IMR-90 (cell line): Measurements from ENCODE around the gene GRM8. TPM values are rescaled to one million over a fixed set of nuclear protein-coding genes. Genes with fewer than 3 reads are reported as not detected.

ENCODE experiments used
- ATAC-seq: fragments of 200-7000 bp; cut with Tn5 transposase; 2 replicates; pipeline ENCODE4 v1.9.1; 2020; ENCODE audit warnings: low read depth, mild to moderate bottlenecking, moderate library complexity
- BruUV-seq: library from RNA; stranded (reverse); fragments of 400-500 nt; replicated peaks from 2 replicates; lab custom pipeline; 2021; lab: Mats Ljungman, UMichigan
- CTCF ChIA-PET: fragments of 300-600 bp; formaldehyde crosslinking; extraction: SDS; loops from one replicate; lab custom pipeline; 2021; ENCODE audit warnings: antibody characterized with exemption; lab: Yijun Ruan, JAX
- POLR2A ChIA-PET: fragments of 300-600 bp; sonication (Branson Sonifier 250); formaldehyde crosslinking; loops from one replicate; lab custom pipeline; 2022; ENCODE audit warnings: antibody characterized with exemption; ENCODE audit not compliant: unreplicated experiment; lab: Charles Lee
- DNase-seq: peaks from one replicate; pipeline ENCODE4 v3.0.0; 2013
- H2AFZ ChIP-seq: replicated peaks from 2 replicates; pipeline ENCODE3; 2013; ENCODE audit warnings: low read length, mild to moderate bottlenecking; ENCODE audit not compliant: poor library complexity
- H2AK5ac ChIP-seq: 2 replicates; pipeline ENCODE4 v1.6.1; 2013; ENCODE audit warnings: low read depth, low read length, inconsistent platforms
- H2AK9ac ChIP-seq: replicated peaks from 2 replicates; pipeline ENCODE3; 2013; ENCODE audit warnings: mild to moderate bottlenecking, low read depth, low read length, moderate library complexity; ENCODE audit not compliant: poor library complexity
- H2BK120ac ChIP-seq: 2 replicates; pipeline ENCODE4 v1.6.1; 2013; ENCODE audit warnings: low read depth, low read length, inconsistent platforms
- H2BK15ac ChIP-seq: 3 replicates; pipeline ENCODE4 v1.6.1; 2013; ENCODE audit warnings: low read depth, low read length, inconsistent platforms
- H2BK20ac ChIP-seq: 2 replicates; pipeline ENCODE4 v1.6.1; 2013; ENCODE audit warnings: low read depth, mild to moderate bottlenecking, inconsistent platforms, low read length, moderate library complexity
- H2BK5ac ChIP-seq: 2 replicates; pipeline ENCODE4 v1.6.1; 2013; ENCODE audit warnings: mild to moderate bottlenecking, low read depth, low read length, inconsistent platforms; ENCODE audit not compliant: poor library complexity, severe bottlenecking
- H3K14ac ChIP-seq: replicated peaks from 2 replicates; pipeline ENCODE4 v1.6.1; 2013; ENCODE audit warnings: low read depth, low read length, inconsistent platforms
- H3K18ac ChIP-seq: 2 replicates; pipeline ENCODE4 v1.6.1; 2013; ENCODE audit warnings: low read depth, low read length, control low read depth
- H3K23ac ChIP-seq: 2 replicates; pipeline ENCODE4 v1.6.1; 2013; ENCODE audit warnings: low read depth, low read length, inconsistent platforms
- H3K27ac ChIP-seq: 2 replicates; pipeline ENCODE4 v1.5.1; 2013; ENCODE audit warnings: mild to moderate bottlenecking, control low read depth, low read length; ENCODE audit not compliant: insufficient read depth
- H3K27me3 ChIP-seq: 2 replicates; pipeline ENCODE4 v1.6.1; 2013; ENCODE audit warnings: low read length; ENCODE audit not compliant: control insufficient read depth, insufficient read depth
- H3K36me3 ChIP-seq: 2 replicates; pipeline ENCODE4 v1.6.1; 2013; ENCODE audit warnings: low read length, mixed read lengths; ENCODE audit not compliant: control insufficient read depth, insufficient read depth
- H3K4ac ChIP-seq: 2 replicates; pipeline ENCODE4 v1.6.1; 2013; ENCODE audit warnings: low read depth, low read length, inconsistent platforms
- H3K4me1 ChIP-seq: 2 replicates; pipeline ENCODE4 v1.6.1; 2013; ENCODE audit warnings: low read length, mixed read lengths; ENCODE audit not compliant: control insufficient read depth, insufficient read depth
- H3K4me2 ChIP-seq: 2 replicates; pipeline ENCODE4 v1.6.1; 2013; ENCODE audit warnings: low read depth, mild to moderate bottlenecking, control low read depth, low read length, moderate library complexity
- H3K4me3 ChIP-seq: 2 replicates; pipeline ENCODE4 v1.5.1; 2013; ENCODE audit warnings: low read depth, mild to moderate bottlenecking, control low read depth, low read length, moderate library complexity; ENCODE audit not compliant: insufficient read depth
- H3K56ac ChIP-seq: 2 replicates; pipeline ENCODE4 v1.6.1; 2013; ENCODE audit warnings: low read length, inconsistent platforms; ENCODE audit not compliant: insufficient read depth; ENCODE audit errors: extremely low read depth
- H3K79me1 ChIP-seq, 2 experiments: 2 replicates each; pipeline ENCODE4 v1.6.1; 2013; ENCODE audit warnings: low read length in 2 of 2, inconsistent platforms in 1 of 2, low read depth in 1 of 2
- H3K9ac ChIP-seq: 2 replicates; pipeline ENCODE4 v1.6.1; 2013; ENCODE audit warnings: low read depth, low read length, control low read depth
- H3K9me1 ChIP-seq: 2 replicates; pipeline ENCODE4 v1.6.1; 2013; ENCODE audit warnings: low read length, inconsistent platforms; ENCODE audit not compliant: insufficient read depth
- H3K9me3 ChIP-seq: 2 replicates; pipeline ENCODE4 v1.6.1; 2013; ENCODE audit warnings: low read length; ENCODE audit not compliant: control insufficient read depth, insufficient read depth
- H4K20me1 ChIP-seq: 2 replicates; pipeline ENCODE4 v1.6.1; 2013; ENCODE audit warnings: low read length, inconsistent platforms; ENCODE audit not compliant: insufficient read depth
- H4K5ac ChIP-seq: 2 replicates; pipeline ENCODE4 v1.6.1; 2013; ENCODE audit warnings: mild to moderate bottlenecking, low read depth, low read length, control low read depth
- H4K8ac ChIP-seq, 2 experiments: 2 replicates each; pipeline ENCODE4 v1.6.1; 2013; ENCODE audit warnings: low read depth in 2 of 2, low read length in 2 of 2, control low read depth in 1 of 2, inconsistent platforms in 1 of 2
- H4K91ac ChIP-seq: 2 replicates; pipeline ENCODE4 v1.6.1; 2013; ENCODE audit warnings: low read depth, low read length, inconsistent platforms; ENCODE audit not compliant: insufficient read depth
- BHLHE40 ChIP-seq: fragments of 150-350 bp; IDR thresholded peaks from 2 replicates; pipeline ENCODE4 v1.6.1; 2016; ENCODE audit warnings: mild to moderate bottlenecking, low read depth, low read length
- CHD1 ChIP-seq: IDR thresholded peaks from 2 replicates; pipeline ENCODE4 v1.6.1; 2012; ENCODE audit warnings: low read depth, low read length, improper control_type of control experiment
- RFX5 ChIP-seq: IDR thresholded peaks from 2 replicates; pipeline ENCODE4 v1.8.0; 2012; ENCODE audit warnings: low read depth, mild to moderate bottlenecking, low read length, moderate library complexity
- WGBS, 2 experiments: methylation state at CpG; one replicate each; pipeline versions ENCODE4 v1.1.5 to v1.1.7; 2013; ENCODE audit warnings: missing lambda C conversion rate in 2 of 2; ENCODE audit not compliant: insufficient read length in 1 of 2; ENCODE audit errors: extremely low coverage in 2 of 2; 5-methylcytosine and 5-hydroxymethylcytosine counted together
- dilution Hi-C: fragments of 300-500 bp; cut with HindIII; formaldehyde crosslinking; loops from one replicate; pipeline ENCODE4 v1.14.3; 2018; ENCODE audit warnings: low sequenced_read_pairs; ENCODE audit not compliant: unreplicated experiment
- in situ Hi-C: fragments of 300-500 bp; cut with MboI; formaldehyde crosslinking; loops from 3 replicates; pipeline ENCODE4 v1.14.3; 2019; ENCODE audit warnings: low sequenced_read_pairs, inconsistent platforms, mixed read lengths
- intact Hi-C: fragments of 100-400 bp; cut with micrococcal nuclease; formaldehyde crosslinking; loops from 2 replicates; pipeline ENCODE4 v1.10.0; 2022
- polyA plus RNA-seq, 3 experiments: library from polyadenylated mRNA; depleted of rRNA; stranded (reverse); fragments of >200 nt; gene quantifications; 2 replicates each; pipeline ENCODE4 v1.2.3, GENCODE V29; 2012; ENCODE audit warnings: low replicate concordance in 1 of 3
- total RNA-seq: library from RNA; depleted of rRNA; stranded (reverse); fragments of >200 nt; gene quantifications from 2 replicates; pipeline ENCODE4 v1.2.3, GENCODE V29; 2012

GRM8 gene
- total and polyA plus RNA-seq, 2 of the 4 experiments (the other 2 are of a cell fraction) = not detected

GRCh38 chr7:126443951-126444350 is 808.8 kb downstream of the GRM8 start:
- H3K79me1 ChIP-seq = no peaks in the 10 kb centered on the region
- H2BK15ac ChIP-seq = no peak overlapping the region
- H3K27ac ChIP-seq = no peak overlapping the region
- H3K23ac ChIP-seq = no peak overlapping the region
- dilution Hi-C loops (no loop called here), intact Hi-C loops (no loop called here), in situ Hi-C loops (no loop called here)
- H3K9ac ChIP-seq = no peak overlapping the region
- H3K36me3 ChIP-seq = no peaks in the 10 kb centered on the region
- H3K4ac ChIP-seq = no peak overlapping the region
- no peak overlapping the region for H2BK120ac ChIP-seq
- H3K56ac ChIP-seq = no peak overlapping the region
- no peak overlapping the region for H4K8ac ChIP-seq
- H2BK5ac ChIP-seq = no peak overlapping the region
- H2BK20ac ChIP-seq = no peak overlapping the region
- POLR2A ChIA-PET = no interaction called here
- ATAC-seq (no peak), DNase-seq (no peak)
- WGBS, 2 experiments = no CpG with 5 or more reads among the region's 1 CpG
- H3K18ac ChIP-seq = no peak overlapping the region
- H2AK5ac ChIP-seq = no peak overlapping the region
- no peak overlapping the region for H3K14ac ChIP-seq
- H3K9me3 ChIP-seq = 0 out of 2 replicates have a peak, but pooled peaks cover 3% of the 10 kb centered on the region
- no peaks in the 10 kb centered on the region for H3K9me1 ChIP-seq
- no peak overlapping the region for H2AK9ac ChIP-seq
- no peaks in the 10 kb centered on the region for H3K4me1 ChIP-seq
- H4K20me1 ChIP-seq = no peaks in the 10 kb centered on the region
- H2AFZ ChIP-seq = no peak overlapping the region
- CTCF ChIA-PET = no interaction called here
- no peak overlapping the region for H4K91ac ChIP-seq
- H4K5ac ChIP-seq = no peak overlapping the region
- no TSS peak for BruUV-seq
- H3K4me2 ChIP-seq = no peak overlapping the region
- TF ChIP-seq CHD1 (no peak), BHLHE40 (no peak), RFX5 (no peak)
- H3K27me3 ChIP-seq = no peaks in the 10 kb centered on the region
- H3K4me3 ChIP-seq = no peak overlapping the region
